ENCODE results near the gene WDR54. TPM values are rescaled to one million over a fixed set of nuclear protein-coding genes. Genes with fewer than 3 reads are reported as not detected.
"Not testable (repeated sequence)": the region's sequence is repeated elsewhere in the genome, so short reads cannot be mapped to it uniquely, and the experiment has no call there.

Gene WDR54
- total RNA-seq, 4 donors from 2014 or later, result 2.3 to 7.0 TPM; not detected in 2

DNA sequence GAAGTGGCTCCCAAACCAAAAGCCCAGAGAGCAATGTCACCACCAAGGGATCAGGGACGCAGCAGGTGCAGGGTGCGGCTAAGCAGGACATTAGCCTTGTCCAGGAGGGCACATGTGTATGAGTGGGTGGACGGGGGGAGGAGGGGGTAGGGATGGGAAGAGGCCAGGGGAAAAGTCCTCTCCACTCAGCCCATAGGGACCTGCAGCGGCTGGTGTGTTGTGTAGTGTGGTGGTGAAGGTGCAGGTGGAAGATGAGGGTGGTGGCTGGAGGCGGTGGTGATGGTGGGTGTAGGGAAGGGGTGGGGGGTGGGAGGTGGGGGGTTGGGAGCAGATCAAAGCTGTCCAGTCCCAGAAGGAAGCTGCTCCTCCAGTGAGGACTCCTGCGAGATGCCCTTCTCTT is 3.8 kb upstream of the WDR54 start:
- in situ Hi-C loops (cut with MboI; ENCODE audit: low pct_ligation_motif_present in 1 of 4, low pct_unique_long_range_greater_than_20kb in 1 of 4, low sequenced_read_pairs in 3 of 4), result no loop called here
- DNase-seq, result no peak
- no peaks in the 10 kb centered on the region for H3K9me3 ChIP-seq

DNA sequence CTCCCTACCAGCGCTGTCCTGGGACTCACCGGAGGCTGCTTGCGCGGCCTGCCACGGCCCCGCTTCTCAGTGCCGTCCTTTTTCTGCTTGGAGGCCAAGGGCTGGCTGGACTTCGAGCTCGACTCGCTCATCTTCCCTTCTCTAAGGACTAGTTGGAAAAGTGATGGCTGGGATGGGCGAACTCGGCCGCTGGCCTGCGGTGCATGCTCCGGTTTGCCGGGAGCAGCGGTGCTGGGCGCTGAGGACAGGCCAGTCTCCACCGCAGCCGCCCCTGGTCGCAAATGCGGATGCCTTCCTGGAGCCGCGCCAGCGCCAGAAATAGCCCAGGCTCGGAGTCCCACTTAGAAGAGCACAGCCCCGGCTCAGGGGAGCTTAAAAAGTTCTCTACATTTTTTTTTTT is 3.2 kb upstream of the WDR54 start:
- TF ChIP-seq POLR2AphosphoS5 (IDR thresholded peaks at IDR 0.05) (no peak), POLR2A (IDR thresholded peaks at IDR 0.05) (no peak), EP300 (IDR thresholded peaks at IDR 0.05; ENCODE audit: low read depth) (no peak)
- TF ChIP-seq, protein P1, sequence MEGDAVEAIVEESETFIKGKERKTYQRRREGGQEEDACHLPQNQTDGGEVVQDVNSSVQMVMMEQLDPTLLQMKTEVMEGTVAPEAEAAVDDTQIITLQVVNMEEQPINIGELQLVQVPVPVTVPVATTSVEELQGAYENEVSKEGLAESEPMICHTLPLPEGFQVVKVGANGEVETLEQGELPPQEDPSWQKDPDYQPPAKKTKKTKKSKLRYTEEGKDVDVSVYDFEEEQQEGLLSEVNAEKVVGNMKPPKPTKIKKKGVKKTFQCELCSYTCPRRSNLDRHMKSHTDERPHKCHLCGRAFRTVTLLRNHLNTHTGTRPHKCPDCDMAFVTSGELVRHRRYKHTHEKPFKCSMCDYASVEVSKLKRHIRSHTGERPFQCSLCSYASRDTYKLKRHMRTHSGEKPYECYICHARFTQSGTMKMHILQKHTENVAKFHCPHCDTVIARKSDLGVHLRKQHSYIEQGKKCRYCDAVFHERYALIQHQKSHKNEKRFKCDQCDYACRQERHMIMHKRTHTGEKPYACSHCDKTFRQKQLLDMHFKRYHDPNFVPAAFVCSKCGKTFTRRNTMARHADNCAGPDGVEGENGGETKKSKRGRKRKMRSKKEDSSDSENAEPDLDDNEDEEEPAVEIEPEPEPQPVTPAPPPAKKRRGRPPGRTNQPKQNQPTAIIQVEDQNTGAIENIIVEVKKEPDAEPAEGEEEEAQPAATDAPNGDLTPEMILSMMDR (IDR thresholded peaks at IDR 0.05), result no peak

More for the DNA sequence above, 3.8 kb upstream of the WDR54 start:
- intact Hi-C loops (cut with DNase I; ENCODE audit: low total_unique reads), result no loop called here
- H3K27me3 ChIP-seq, result no peaks in the 10 kb centered on the region
- H3K36me3 ChIP-seq, result no peaks in the 10 kb centered on the region
- peaks cover 9 to 34% (median 17%) of the 10 kb centered on the region in 4 donors for H3K4me1 ChIP-seq
- WGBS, 2 donors (ENCODE audit: low coverage in 1 of 2), result 95% methylated on average over 6 of the region's 6 CpGs; no CpG with 5 or more reads in 1 of the 2 donors
- H3K4me3 ChIP-seq, result no peak overlapping the region
- no peak overlapping the region for H3K27ac ChIP-seq
- TF ChIP-seq, protein P1 (IDR thresholded peaks at IDR 0.05), result no peak
- TF ChIP-seq EP300 (IDR thresholded peaks at IDR 0.05; ENCODE audit: low read depth), result no peak
- TF ChIP-seq POLR2A (IDR thresholded peaks at IDR 0.05), result no peak

DNA sequence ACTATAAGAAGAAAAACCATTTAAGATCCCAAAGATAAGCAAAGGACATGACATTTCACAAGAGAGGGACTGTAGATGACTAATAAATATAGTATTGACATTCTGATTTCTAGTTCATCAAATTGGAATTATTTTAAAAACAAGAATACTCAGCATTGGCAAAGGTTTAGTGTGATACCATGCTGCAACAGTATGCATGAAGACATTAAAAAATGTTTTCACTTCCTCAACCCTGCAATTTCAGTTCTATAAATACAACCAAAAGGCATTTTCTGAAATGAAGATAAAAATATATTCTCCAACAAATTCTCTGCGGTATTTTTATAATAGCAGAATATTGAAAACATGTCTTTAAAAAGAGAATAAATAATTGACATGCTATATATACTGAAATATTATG is 2.2 kb upstream of the WDR54 start:
- no peak overlapping the region for H3K27ac ChIP-seq
- no peaks in the 10 kb centered on the region for H3K9me3 ChIP-seq
- no peak overlapping the region for H3K4me3 ChIP-seq
- intact Hi-C loops (cut with DNase I; ENCODE audit: low total_unique reads) (no loop called here), in situ Hi-C loops (cut with MboI; ENCODE audit: low pct_ligation_motif_present in 1 of 4, low pct_unique_long_range_greater_than_20kb in 1 of 4, low sequenced_read_pairs in 3 of 4) (no loop called here)
- no peak for DNase-seq
- TF ChIP-seq, protein P1 (IDR thresholded peaks at IDR 0.05), result no peak
- no peak for TF ChIP-seq POLR2A (IDR thresholded peaks at IDR 0.05)
- TF ChIP-seq POLR2AphosphoS5 (IDR thresholded peaks at IDR 0.05), result no peak
- no peak for TF ChIP-seq EP300 (IDR thresholded peaks at IDR 0.05; ENCODE audit: low read depth)
- peaks cover 8 to 25% (median 14%) of the 10 kb centered on the region in 4 donors for H3K4me1 ChIP-seq
- no peaks in the 10 kb centered on the region for H3K36me3 ChIP-seq
- WGBS, 2 donors (ENCODE audit: low coverage in 1 of 2), result 77 to 94% methylated on average over 1 of the region's 1 CpG
- no peaks in the 10 kb centered on the region for H3K27me3 ChIP-seq

More for the DNA sequence above, 3.2 kb upstream of the WDR54 start:
- WGBS, 2 donors (ENCODE audit: low coverage in 1 of 2), result 50 to 90% methylated on average over 2 to 27 of the region's 27 CpGs
- intact Hi-C loops (cut with DNase I; ENCODE audit: low total_unique reads) (no loop called here), in situ Hi-C loops (cut with MboI; ENCODE audit: low pct_ligation_motif_present in 1 of 4, low pct_unique_long_range_greater_than_20kb in 1 of 4, low sequenced_read_pairs in 3 of 4) (no loop called here)
- Histone ChIP-seq H3K4me1 (peaks cover 9 to 34% (median 17%) of the 10 kb centered on the region in 4 donors), H3K4me3 (no peak overlapping the region), H3K27ac (no peak overlapping the region), H3K9me3 (no peaks in the 10 kb centered on the region), H3K27me3 (no peaks in the 10 kb centered on the region), H3K36me3 (no peaks in the 10 kb centered on the region)
- DNase-seq, result no peak

DNA sequence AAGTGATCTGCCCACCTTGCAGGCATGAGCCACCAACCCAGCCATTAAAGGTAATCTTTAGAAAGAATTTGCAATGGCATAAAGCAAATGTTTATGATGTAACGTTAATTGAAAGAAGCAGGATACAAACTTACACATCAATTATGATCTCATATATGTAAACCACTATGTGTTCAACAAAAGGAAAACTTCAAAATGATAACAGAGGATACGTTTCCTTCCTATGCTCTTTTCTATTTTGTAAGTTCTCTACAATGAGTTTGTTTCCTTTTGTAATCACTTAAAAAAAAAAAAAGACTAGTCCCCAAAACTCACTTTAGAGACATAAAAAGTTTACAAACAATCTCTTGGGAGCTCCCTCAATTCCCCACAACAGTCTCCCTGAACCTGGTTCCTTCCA is 1.5 kb upstream of the WDR54 start:
- DNase-seq, result no peak
- no peaks in the 10 kb centered on the region for H3K9me3 ChIP-seq
- peaks cover 5 to 22% (median 10%) of the 10 kb centered on the region in 4 donors for H3K4me1 ChIP-seq
- H3K36me3 ChIP-seq, result no peaks in the 10 kb centered on the region
- intact Hi-C loops (cut with DNase I; ENCODE audit: low total_unique reads), result no loop called here
- H3K27ac ChIP-seq, result no peak overlapping the region
- no peak overlapping the region for H3K4me3 ChIP-seq
- H3K27me3 ChIP-seq, result no peaks in the 10 kb centered on the region
- 83 to 93% methylated on average over 2 of the region's 2 CpGs for WGBS, 2 donors (ENCODE audit: low coverage in 1 of 2)
- in situ Hi-C loops (cut with MboI; ENCODE audit: low pct_ligation_motif_present in 1 of 4, low pct_unique_long_range_greater_than_20kb in 1 of 4, low sequenced_read_pairs in 3 of 4), result no loop called here
- TF ChIP-seq POLR2A (IDR thresholded peaks at IDR 0.05), result no peak
- no peak for TF ChIP-seq EP300 (IDR thresholded peaks at IDR 0.05; ENCODE audit: low read depth)
- no peak for TF ChIP-seq POLR2AphosphoS5 (IDR thresholded peaks at IDR 0.05)
- TF ChIP-seq, protein P1 (IDR thresholded peaks at IDR 0.05), result no peak

DNA sequence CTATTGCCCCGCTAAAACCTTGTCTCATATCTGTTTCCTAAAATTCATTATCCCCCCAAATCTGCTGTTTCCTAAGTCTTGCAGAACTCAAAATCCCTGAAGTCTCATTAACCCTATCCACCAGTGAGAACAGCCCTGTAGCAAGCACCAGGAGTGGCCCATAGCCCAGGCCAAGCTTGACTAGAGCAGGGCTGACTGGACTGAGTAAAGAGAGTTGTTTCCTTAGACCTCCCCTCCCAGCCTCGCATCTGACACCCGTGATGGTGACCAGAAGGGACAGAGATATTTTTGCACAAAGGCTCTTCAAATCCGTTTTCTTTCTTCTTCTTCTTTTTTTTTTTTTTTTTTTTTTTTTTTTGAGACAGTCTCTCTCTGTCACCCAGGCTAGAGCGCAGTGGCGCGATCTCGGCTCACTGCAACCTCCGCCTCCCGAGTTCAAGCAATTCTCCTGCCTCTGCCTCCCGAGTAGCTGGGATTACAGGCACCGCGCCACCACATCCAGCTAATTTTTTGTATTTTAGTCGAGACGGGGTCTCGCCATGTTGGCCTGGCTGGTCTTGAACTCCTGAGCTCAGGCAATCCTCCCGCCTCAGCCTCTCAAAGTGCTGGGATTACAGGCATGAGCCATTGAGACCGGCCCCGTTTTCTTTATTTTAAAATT is 957 bp upstream of the WDR54 start:
- in situ Hi-C loops (cut with MboI; ENCODE audit: low pct_ligation_motif_present in 1 of 4, low pct_unique_long_range_greater_than_20kb in 1 of 4, low sequenced_read_pairs in 3 of 4); H3K27me3 ChIP-seq; intact Hi-C loops (cut with DNase I; ENCODE audit: low total_unique reads); H3K36me3 ChIP-seq; H3K9me3 ChIP-seq; DNase-seq: not testable (repeated sequence)
- peak overlapping the region; percentile 63 to 84 (median 70) for H3K27ac ChIP-seq
- H3K4me1 ChIP-seq, result peaks cover 5 to 22% (median 9%) of the 10 kb centered on the region in 4 donors
- WGBS, 2 donors (ENCODE audit: low coverage in 1 of 2), result 64 to 69% methylated on average over 19 of the region's 19 CpGs
- H3K4me3 ChIP-seq, result peak overlapping the region in 3 of 4 donors; percentile 39 to 70 (median 45)

Measured in transverse colon (tissue), 4 donors.